ENCODE results near the gene PRSS56. TPM values are rescaled to one million over a fixed set of nuclear protein-coding genes. Genes with fewer than 3 reads are reported as not detected.

PRSS56 gene
- total and polyA plus RNA-seq, 8 donors, result not detected

- no peaks in the 10 kb centered on the region for H3K36me3 ChIP-seq
- TF ChIP-seq POLR2AphosphoS5 (IDR thresholded peaks at IDR 0.05) (no peak), POLR2A (IDR thresholded peaks at IDR 0.05) (no peak), CTCF (IDR thresholded peaks at IDR 0.05) (no peak), EP300 (IDR thresholded peaks at IDR 0.05) (no peak)
- H3K4me3 ChIP-seq, result no peak overlapping the region
- H3K4me1 ChIP-seq, result peaks cover 9 to 28% (median 24%) of the 10 kb centered on the region in 4 donors
- H3K27me3 ChIP-seq, result peaks cover 0 to 59% (median 30%) of the 10 kb centered on the region in 3 donors
- peak overlapping the region in 1 of 5 donors; percentile 75 for H3K27ac ChIP-seq
- WGBS, 5 donors, result 49 to 76% (median 56%) methylated on average over 10 of the region's 10 CpGs
- no peak for DNase-seq
- intact Hi-C loops (cut with DNase I; ENCODE audit: low total_unique reads), result no loop called here
- H3K9me3 ChIP-seq, result no peaks in the 10 kb centered on the region
Measured at GRCh38 chr2:232501794-232502390, 18.3 kb upstream of the PRSS56 start.

GRCh38 chr2:232502511-232502910, 17.7 kb upstream of the PRSS56 start:
- Histone ChIP-seq H3K4me3 (peak overlapping the region; percentile 49 to 61 (median 52)), H3K9me3 (no peaks in the 10 kb centered on the region), H3K27me3 (peaks cover 0 to 53% (median 30%) of the 10 kb centered on the region in 3 donors), H3K4me1 (peaks cover 9 to 28% (median 24%) of the 10 kb centered on the region in 4 donors), H3K27ac (peak overlapping the region in 1 of 5 donors; percentile 75), H3K36me3 (no peaks in the 10 kb centered on the region)
- TF ChIP-seq CTCF (IDR thresholded peaks at IDR 0.05), result no peak
- no peak for TF ChIP-seq POLR2AphosphoS5 (IDR thresholded peaks at IDR 0.05)
- intact Hi-C loops (cut with DNase I; ENCODE audit: low total_unique reads), result no loop called here
- WGBS, 5 donors, result 16 to 34% (median 20%) methylated on average over 16 to 21 of the region's 21 CpGs
- peak in 1 of 2 donors; percentile 56 for DNase-seq

- Histone ChIP-seq H3K4me1 (peaks cover 9 to 28% (median 24%) of the 10 kb centered on the region in 4 donors), H3K36me3 (no peaks in the 10 kb centered on the region), H3K4me3 (peak overlapping the region; percentile 49 to 61 (median 52)), H3K27me3 (peaks cover 0 to 55% (median 30%) of the 10 kb centered on the region in 3 donors), H3K27ac (peak overlapping the region in 2 of 5 donors; percentile 3 to 75), H3K9me3 (no peaks in the 10 kb centered on the region)
- TF ChIP-seq EP300 (IDR thresholded peaks at IDR 0.05), result no peak
- TF ChIP-seq POLR2AphosphoS5 (IDR thresholded peaks at IDR 0.05), result peak in 1 of 3 donors; percentile 14
- no peak for TF ChIP-seq CTCF (IDR thresholded peaks at IDR 0.05)
- TF ChIP-seq POLR2A (IDR thresholded peaks at IDR 0.05), result no peak
- intact Hi-C loops (cut with DNase I; ENCODE audit: low total_unique reads), result no loop called here
- peak; percentile 45 to 82 for DNase-seq
- WGBS, 5 donors, result 1 to 3% (median 2%) methylated on average over 42 to 75 of the region's 75 CpGs
Measured at GRCh38 chr2:232502911-232503808, 17.0 kb upstream of the PRSS56 start.

GRCh38 chr2:232503809-232504323, 16.3 kb upstream of the PRSS56 start:
- intact Hi-C loops (cut with DNase I; ENCODE audit: low total_unique reads), result no loop called here
- no peak for DNase-seq
- Histone ChIP-seq H3K4me3 (peak overlapping the region; percentile 49 to 61 (median 52)), H3K4me1 (peaks cover 9 to 28% (median 24%) of the 10 kb centered on the region in 4 donors), H3K27ac (peak overlapping the region in 1 of 5 donors; percentile 75), H3K27me3 (peaks cover 0 to 61% (median 30%) of the 10 kb centered on the region in 3 donors), H3K9me3 (no peaks in the 10 kb centered on the region), H3K36me3 (no peaks in the 10 kb centered on the region)
- TF ChIP-seq CTCF (IDR thresholded peaks at IDR 0.05) (no peak), EP300 (IDR thresholded peaks at IDR 0.05) (no peak), POLR2AphosphoS5 (IDR thresholded peaks at IDR 0.05) (no peak), POLR2A (IDR thresholded peaks at IDR 0.05) (no peak)
- WGBS, 5 donors, result 20 to 37% (median 25%) methylated on average over 15 to 16 of the region's 16 CpGs
